Measurements from ENCODE around the gene MAPKAPK5.
"Not testable (repeated sequence)": the region's sequence is repeated elsewhere in the genome, so short reads cannot be mapped to it uniquely, and the experiment has no call there.

Gene MAPKAPK5

DNA sequence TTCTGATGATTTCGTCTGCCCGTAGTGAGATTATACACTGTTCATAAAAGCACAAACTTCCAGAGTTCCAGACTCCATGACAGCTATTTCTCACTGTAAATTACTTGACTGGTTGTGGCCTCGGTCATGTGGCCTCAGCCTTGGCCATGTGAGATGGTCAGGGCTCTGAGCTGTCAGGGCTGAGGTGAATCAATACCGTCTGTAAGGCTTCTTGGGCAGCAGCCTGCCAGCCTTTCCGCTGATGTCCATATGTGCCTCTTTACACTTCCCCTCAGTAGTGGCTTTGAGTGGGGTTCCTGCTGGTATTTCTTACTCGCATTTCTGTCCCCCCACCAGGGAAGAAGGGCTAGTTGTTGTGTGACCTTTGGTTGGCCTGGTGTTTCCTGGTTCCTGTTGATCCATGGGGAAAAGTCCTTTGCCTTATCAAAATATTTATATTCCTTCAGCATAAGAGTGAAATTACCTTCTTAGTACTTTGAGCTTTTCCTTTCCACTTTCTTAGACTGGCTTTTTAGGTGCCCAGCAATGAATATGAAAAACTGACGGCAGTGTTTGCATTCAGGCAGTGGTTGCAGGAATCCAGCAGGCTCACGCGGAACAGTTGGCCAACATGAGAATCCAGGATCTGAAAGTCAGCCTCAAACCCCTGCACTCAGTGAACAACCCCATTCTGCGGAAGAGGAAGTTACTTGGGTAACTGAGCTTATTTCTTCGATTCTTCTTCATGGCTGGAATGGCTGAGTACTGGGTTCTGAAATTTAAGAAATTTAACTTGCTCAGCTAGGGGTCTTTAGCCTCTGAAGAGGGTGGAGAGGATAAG lies 46.1 kb downstream of the MAPKAPK5 start:
- peak; percentile 26 for DNase-seq

DNA sequence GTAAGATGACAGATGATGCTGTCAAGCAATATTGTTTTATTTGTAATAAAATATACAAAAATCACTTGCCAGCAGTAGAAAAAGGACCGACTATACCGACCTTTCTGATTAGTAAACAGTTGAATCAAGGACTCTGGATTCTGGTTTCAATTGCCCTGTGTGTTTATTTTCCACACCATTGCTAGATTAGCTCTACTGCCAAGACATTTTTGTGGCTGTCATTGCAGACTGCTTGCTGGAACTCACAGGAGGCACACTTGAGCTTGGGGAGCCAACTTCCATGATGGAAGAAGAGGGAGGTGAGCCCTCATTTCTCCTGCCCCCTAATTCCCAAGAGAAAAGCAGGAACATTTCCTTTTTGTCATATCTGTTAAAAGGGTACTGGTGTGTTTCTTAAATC lies 51.3 kb downstream of the MAPKAPK5 start:
- DNase-seq, result no peak

DNA sequence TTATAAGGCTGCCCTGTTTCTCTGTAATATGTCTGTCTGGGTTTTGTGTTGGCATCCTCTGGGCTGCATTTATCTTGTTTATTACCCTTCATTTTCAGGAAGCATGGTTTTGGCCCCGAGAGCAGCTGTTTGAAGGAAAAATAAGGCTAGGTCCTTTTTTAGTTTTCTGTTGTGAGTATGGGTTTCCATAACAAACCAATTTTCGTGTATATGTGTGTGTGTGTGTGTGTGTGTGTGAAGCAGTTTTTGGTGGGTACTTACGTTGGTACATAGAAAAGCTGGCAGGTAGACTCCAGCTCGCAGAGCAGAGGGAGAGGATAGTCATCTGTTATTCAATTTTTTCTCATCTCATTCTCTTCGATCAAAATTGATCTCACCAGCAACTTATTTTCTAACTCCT lies 52.5 kb downstream of the MAPKAPK5 start:
- DNase-seq, result no peak

DNA sequence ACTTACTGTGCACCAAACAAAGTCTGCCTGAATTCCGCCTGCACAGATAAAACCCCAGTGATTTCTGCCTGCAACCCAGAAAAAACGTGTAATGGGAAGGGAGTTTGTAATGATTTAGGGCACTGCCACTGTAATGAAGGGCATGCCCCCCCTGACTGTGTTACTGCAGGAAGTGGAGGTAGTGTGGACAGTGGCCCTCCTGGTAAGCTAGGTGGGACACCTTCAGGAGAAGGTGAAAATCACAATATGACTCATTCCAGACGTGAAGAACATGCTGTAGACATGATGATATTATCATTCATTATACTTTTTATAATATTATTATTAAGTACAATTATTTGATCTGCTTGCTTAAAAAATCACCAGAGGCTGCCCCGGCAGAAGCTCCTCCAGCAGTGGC lies 59.2 kb downstream of the MAPKAPK5 start:
- DNase-seq, result no peak

DNA sequence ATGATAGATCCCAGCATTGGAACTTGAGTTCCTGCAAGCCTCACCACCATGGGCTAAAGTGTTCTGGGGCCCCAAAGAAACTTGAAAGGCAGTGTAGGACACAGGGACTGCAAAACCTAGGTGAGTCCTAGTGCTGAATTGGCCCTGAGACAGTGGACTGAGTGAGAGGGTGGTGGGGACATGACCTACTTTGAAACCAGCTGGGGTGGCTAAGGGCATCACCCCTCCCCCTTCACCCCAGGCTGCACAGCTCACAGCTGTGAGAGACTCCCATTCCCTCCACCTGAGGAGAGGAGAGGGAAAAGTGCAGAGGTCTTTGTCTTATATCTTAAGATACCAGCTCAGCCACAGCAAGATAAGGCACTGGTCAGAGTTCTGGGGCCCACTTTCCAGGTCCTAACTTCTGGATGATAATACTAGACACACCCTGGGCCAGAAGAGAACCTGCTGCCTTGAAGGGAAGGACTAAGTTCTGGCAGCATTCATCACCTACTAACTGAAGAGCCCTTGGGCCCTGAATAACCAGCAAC lies 62.5 kb downstream of the MAPKAPK5 start:
- DNase-seq, result no peak

DNA sequence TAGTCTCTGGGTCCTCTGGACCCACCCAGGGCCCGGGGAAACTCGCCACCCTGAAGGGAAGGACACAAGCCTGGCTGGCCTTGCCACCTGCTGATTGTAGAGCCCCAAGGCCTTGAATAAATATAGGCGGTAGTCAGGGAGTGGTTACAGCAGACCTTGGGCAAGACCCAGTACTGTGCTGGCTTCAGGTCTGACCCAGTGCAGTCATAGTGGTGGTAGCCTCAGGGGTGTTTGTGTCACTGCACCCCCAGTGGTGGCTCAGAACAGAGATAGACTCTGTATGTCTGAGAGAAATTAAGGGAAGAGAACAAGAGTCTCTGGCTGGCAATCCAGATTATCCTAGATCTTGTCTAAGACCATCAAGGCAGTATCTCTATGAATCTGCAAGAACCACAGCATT lies 63.5 kb downstream of the MAPKAPK5 start:
- no peak for DNase-seq

DNA sequence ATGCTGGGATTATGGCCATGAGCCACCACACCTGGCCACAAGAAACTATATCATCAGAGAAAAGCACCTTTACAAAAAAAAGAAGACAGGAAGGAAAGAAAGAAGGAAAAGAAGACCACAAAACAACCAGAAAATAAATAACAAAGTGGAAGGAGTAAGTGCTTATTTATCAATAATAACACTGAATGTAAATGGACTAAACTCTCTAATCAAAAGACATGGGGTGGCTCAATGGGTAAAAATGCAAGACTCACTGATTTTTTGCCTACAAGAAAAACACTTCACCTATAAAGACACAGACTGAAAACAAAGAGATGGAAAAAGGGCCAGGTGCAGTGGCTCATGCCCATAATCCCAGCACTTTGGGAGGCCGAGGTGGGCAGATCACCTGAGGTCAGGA lies 65.7 kb downstream of the MAPKAPK5 start:
- no peak for DNase-seq

DNA sequence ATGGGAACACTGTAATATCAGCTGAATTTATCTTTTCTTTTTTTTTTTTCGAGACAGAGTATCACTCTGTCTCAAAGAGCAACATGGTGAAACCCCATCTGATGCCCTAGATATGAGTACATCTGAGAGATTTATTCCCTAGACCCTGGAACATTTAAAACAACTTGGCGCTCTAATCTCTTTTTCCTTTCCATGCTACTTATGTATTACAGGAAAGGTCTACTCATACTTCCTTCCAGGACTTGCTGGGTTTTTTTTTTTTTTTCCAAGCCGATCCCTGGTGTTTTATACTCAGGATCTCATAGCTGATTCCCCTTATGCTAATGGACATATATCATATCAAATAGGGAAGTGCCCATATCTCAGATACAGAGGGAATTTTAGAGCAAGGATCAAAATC lies 83.1 kb downstream of the MAPKAPK5 start:
- DNase-seq, result no peak

DNA sequence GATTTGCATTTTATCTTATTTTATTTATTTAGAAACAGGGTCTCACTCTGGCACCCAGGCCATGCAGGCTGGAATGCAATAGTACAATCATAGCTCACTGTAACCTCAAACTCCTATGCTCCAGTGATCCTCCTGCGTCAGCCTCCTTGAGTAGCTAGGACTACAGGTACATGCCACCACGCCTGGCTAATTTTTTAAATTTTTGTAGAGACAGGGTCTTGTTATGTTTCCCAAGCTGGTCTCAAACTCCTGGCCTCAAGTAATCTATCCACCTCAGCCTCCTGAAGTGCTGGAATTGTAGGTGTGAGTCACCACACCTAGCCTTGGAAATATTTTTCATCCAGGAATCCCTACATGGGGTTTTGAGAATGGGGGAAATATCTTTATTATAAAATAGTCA lies 84.6 kb downstream of the MAPKAPK5 start:
- no peak for DNase-seq

DNA sequence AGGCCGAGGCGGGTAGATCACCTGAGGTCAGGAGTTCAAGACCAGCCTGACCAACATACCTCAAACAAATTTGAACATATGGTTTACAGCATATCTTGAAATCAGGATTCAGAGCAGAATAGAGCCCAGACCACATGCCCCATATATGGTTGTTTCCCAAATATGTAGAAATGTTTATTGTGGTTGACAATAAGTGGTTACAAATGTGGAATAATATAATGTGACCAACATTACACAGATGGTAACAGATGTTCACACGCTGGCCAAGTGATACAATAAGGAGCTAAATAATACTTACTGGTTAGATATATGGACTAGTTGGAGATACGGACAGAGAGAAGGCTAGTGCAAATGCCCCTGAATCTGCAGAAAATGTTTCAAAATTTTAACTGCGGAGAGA lies 85.3 kb downstream of the MAPKAPK5 start:
- no peak for DNase-seq

DNA sequence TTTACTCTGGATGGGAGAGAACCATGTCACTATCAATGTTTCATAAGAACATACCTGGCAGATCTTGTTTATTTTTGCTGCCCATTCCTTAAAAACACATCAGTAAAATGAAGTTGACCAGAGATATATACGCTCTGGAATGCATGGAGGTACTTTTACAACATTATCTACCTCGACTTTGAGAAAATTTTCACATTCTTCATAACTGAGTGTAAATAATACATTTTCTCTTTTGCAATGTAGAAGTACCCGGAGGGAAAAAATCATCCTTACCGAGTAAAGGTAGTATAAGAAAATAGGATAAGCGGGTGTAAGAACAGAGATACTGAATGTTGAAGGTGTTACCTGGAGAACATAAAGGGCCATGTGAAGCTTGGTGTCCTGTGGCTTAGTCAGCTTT lies 90.2 kb downstream of the MAPKAPK5 start:
- DNase-seq, result no peak

DNA sequence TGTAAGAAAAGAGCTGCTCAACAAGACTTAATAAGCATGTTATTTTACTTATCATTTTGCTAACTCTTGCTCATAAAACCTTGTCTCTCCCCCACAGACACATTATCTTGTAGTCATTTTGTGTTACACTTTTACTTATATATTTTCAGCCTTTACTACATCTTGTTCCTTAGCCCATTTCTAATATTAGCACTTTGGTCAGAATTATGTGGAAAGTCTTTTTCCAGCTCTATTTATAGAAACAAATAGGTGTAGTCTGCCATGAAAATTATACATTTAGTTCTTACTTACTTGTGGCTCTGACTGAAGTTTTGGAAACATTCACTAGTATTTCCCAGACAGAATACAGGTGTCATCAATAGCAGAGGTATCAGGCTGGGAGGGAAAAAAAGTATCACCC lies 94.8 kb downstream of the MAPKAPK5 start:
- no peak for DNase-seq

DNA sequence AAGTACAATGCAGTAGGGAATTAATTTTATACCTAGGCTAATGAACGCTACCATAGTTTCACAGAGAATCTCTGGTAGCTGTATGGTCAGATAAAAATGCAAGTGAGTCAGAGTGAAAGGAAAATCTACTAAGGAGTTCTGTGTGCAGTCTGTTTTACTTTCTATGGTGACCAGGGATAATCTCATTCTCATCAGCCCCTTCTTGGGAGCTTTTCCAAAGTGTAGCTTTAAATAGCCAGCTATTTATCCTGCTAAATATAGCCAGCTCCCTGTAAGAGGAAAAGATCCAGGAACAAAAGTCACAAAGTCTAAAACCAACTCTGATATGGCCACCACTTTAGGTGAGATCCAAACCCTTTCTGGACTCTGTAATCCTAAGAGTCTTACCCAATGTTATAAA lies 95.4 kb downstream of the MAPKAPK5 start:
- no peak for DNase-seq

DNA sequence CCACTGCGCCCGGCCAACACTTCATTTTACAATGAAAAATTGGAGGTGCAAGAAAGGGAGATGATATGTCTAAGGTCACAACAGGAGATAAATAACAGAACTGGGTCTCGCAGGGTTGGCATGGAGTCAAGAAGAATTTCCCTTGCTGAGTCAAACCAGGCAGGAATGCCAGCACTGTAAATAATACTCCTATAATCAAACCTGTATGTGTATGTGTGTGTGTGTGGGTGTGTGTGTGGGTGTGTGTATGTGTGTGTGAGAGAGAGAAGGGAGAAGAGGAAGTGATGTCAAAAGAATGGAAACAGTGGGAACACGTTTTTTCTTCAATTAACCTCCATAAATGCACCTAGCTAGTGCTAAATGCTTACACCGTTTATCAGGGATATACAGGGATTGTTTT lies 100.5 kb downstream of the MAPKAPK5 start:
- DNase-seq, result no peak

DNA sequence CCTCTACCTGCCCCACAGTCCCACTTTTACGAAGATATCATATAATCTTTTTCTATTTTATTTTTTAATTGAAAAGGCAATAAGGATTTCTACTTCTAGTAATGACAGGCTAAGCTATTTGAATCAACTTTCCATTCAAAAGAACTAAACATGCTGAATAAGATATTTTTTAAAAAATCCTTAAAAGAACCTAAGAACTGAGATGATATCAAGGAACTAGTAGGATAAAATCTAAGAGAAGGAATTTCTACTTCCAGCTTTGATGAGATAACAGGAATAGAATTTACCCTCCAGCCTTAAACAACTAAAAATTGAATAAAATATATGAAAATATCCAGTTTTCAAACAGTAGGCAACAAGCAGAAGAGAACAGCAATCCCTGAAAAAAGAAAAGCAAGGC lies 101.9 kb downstream of the MAPKAPK5 start:
- DNase-seq, result no peak

DNA sequence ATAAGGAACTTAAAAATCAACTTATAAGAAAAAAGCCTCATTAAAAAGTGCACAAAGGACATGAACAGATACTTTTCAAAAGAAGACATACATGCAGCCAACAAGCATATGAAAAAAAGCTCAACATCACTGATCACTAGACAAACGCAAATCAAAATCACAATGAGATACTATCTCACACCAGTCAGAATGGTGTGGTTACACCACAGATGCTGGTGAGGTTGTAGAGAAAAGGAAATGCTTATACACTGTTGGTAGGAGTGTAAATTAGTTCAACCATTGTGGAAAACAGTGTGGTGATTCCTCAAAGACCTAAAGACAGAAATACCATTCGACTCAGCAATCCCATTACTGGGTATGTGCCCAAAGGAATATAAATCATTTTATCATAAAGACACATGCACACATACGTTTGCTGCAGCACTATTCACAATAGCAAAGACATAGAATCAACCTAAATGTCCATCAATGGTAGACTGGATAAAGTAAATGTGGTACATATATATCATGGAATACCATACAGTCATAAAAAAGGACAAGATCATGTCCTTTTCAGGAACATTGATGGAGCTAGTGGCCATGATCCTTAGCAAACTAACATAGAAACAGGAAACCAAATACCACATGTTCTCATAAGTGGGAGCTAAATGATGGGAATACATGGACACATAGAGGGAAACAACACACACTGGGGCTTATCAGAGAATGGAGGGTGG lies 109.1 kb downstream of the MAPKAPK5 start:
- not testable (repeated sequence) for DNase-seq
